G401 (cell line): ENCODE results near the gene GZMB. TPM values are rescaled to one million over a fixed set of nuclear protein-coding genes. Genes with fewer than 3 reads are reported as not detected.

Source experiments
- total RNA-seq: library from RNA; depleted of rRNA; stranded (reverse); fragments of >200 nt; shearing (Covaris generic); gene quantifications from 2 replicates; pipeline ENCODE4 v1.2.3, GENCODE V29; 2014; rRNA removed

Gene GZMB
- total RNA-seq, 1 experiment from 2014 or later = not detected

Other genes with a start within 250 kb of the GZMB start
- gene NYNRIN, start 235.2 kb downstream of the GZMB start, total RNA-seq = 19.7 and 24.1 TPM in 2 replicates
- 0.25 and 0.88 TPM in 2 replicates for gene CBLN3, start 204.5 kb downstream of the GZMB start, total RNA-seq
- gene KHNYN, start 204.2 kb downstream of the GZMB start, total RNA-seq = 41.9 and 54.9 TPM in 2 replicates
- gene SDR39U1, start 191.4 kb downstream of the GZMB start, total RNA-seq = 49.2 and 56.4 TPM in 2 replicates
- gene CMA1, start 125.9 kb downstream of the GZMB start, total RNA-seq = not detected in 2 replicates
- not detected in 2 replicates for gene CTSG, start 57.9 kb downstream of the GZMB start, total RNA-seq
- gene GZMH, start 24.5 kb downstream of the GZMB start, total RNA-seq = not detected in 2 replicates